Stromal cell of bone marrow (primary cell): ENCODE results near the gene ANXA2R.
"Not testable (repeated sequence)": the region's sequence is repeated elsewhere in the genome, so short reads cannot be mapped to it uniquely, and the experiment has no call there.

Source experiments
- DNase-seq: peaks from one replicate; pipeline ENCODE4 v3.0.0-alpha.2; 2012; ENCODE audit warnings: low read depth

Gene ANXA2R, protein sequence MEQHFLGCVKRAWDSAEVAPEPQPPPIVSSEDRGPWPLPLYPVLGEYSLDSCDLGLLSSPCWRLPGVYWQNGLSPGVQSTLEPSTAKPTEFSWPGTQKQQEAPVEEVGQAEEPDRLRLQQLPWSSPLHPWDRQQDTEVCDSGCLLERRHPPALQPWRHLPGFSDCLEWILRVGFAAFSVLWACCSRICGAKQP

DNA sequence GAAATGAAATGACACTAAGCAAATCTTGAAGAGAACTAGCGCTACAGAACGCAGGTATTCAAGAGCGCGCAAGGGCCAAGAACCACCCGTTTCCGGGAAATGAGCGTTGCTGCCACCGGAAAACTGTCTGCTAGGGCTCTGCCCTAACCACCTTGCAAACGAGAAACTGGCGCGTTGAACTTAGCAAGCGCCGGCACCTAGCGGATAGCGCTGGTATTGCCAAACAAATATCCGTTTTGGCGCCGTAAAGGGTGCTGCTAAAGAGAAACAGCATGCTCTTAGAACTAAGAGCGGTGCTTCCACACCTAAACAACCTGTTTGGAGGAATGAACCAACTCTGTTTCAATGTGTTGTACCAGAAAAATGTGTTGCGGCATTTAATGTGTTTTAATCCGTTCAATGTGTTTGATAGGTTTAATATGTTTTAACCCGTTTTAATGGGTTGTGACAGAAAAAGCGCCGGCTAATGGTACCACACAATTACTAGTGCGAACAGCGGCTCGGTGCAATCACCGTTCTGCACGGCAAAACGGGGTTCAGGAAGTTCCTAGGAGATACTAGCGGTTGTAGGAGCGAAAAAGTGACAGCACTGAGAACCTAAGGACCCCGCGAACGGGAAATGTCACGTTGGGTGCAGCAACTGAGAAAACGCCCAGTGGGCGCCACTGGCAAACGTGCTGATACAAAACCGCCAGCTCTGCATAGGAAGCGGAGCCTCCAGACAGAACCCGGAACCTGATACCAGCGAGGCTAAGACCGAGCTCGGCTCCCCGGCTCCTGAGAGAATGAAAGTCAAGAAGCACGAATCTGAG is at the start of gene ANXA2R:
TSS of gene ANXA2R (minus strand) at position 33 of the 812 bp plus-strand sequence. CDS start 273 bp downstream, outside the sequence.
- DNase-seq: peak; percentile 88

DNA sequence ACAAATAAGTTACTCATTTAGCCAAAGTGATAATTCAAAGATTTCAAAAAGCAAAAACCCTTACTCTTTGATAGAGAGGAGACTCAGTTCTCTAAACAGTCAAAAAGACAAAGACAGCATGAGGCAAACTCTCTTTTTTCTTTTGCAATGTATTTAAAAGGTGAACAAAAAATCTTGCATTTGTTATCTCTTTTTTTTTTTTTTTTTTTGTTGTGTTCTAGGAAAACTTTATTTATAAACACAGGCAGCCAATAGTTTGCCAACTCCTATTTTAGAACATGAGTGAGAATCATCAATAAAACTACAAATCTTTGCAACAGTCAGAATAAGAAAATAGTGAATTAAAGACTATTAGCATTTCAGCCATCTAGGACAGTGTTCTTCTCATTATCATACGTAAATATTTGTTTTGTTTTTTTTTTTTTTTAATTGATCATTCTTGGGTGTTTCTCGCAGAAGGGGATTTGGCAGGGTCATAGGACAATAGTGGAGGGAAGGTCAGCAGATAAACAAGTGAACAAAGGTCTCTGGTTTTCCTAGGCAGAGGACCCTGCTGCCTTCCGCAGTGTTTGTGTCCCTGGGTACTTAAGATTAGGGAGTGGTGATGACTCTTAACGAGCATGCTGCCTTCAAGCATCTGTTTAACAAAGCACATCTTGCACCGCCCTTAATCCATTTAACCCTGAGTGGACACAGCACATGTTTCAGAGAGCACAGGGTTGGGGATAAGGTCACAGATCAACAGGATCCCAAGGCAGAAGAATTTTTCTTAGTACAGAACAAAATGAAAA is 46.2 kb upstream of the ANXA2R start:
- DNase-seq: not testable (repeated sequence)

DNA sequence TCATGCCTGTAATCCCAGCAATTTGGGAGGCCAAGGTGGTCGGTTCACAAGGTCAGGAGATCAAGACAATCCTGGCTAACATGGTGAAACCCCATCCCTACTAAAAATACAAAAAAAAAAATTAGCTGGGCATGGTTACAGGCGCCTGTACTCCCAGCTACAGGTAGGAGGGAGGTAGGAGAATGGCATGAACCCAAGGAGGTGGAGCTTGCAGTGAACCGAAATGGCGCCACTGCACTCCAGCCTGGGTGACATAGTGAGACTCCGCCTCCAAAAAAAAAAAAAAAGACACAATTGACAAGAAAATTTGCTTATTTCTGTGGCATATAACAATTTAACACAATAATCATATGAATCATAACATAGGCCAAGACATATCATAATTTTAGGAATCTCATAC is 45.3 kb upstream of the ANXA2R start:
- DNase-seq: no peak

DNA sequence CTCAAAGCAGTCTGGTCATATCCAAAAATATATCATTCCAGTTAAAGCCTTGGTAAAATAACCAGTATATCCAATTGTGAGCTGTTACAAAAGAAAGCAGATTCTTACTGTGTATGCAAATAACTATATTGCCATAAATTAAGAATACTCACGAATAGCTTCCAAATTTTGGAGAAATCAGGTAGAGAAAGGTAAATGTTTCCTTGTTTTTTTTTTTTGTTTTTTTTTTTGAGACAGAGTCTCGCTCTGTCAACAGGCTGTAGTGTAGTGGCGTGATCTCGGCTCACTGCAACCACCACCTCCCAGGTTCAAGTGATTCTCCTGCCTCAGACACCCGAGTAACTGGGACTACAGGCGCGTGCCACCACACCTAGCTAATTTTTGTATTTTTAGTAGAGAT is 44.3 kb upstream of the ANXA2R start:
- DNase-seq: not testable (repeated sequence)

DNA sequence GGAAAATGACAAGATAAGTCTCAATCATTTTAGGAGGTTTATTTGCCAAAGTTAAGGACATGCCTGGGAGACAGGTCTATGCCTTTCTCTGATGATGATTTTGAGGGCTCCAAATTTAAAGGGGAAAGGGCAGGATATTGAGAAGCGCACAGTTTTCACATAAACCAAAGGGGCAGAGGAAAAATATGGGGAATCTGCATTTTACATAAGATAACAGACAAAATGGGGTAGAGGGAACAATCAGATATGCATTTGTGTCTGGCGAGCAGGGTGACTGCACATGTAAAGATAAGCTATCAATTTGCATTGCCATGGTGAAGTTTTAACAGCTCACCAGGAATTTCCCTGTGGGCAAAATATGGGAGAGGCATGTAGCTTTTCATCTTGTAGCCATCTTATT is 41.2 kb upstream of the ANXA2R start:
- not testable (repeated sequence) for DNase-seq

DNA sequence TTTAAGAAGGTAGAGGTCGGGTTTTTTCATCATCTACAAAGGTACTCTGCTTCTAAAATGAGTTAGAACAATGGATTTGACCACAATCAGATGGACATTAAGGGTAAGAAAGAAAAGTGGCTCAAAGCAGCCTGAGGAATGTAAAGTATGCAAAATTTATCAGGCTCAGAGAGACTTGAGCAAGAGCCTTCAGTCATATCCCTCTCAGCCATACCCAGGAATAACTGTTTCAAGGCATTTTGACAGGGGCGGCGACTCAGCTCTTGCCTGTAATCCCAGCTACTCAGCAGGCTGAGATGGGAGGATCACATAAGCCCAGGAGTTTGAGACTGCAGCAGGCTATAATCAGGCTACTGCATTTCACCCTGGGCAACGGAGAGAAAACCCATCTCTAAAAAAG is 38.8 kb upstream of the ANXA2R start:
- DNase-seq: no peak

DNA sequence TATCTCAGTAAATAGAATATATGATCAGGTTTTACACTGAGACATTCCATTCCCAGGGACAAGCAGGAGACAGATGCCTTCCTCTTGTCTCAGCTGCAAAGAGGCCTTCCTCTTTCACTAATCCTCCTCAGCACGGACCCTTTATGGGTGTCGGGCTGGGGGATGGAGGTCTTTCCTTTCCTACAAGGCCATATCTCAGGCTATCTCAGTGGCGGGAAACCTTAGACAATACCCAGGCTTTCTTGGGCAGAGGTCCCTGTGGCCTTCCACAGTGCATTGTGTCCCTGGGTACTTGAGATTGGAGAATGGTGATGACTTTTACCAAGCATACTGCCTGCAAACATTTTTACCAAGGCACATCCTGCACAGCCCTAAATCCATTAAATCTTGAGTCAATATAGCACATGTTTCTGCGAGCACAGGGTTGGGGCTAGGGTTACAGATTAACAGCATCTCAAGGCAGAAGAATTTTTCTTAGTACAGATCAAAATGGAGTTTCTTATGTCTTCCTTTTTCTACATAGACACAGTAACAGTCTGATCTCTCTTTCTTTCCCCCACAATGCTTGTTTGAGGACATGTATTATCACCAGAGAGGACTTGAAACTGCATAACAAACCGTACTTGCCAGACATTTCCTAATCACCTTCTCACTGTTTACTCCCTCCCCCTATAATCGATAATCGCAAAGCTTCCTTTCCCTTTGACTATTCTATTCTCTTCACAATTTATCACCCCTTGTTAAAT is 37.5 kb upstream of the ANXA2R start:
- not testable (repeated sequence) for DNase-seq

DNA sequence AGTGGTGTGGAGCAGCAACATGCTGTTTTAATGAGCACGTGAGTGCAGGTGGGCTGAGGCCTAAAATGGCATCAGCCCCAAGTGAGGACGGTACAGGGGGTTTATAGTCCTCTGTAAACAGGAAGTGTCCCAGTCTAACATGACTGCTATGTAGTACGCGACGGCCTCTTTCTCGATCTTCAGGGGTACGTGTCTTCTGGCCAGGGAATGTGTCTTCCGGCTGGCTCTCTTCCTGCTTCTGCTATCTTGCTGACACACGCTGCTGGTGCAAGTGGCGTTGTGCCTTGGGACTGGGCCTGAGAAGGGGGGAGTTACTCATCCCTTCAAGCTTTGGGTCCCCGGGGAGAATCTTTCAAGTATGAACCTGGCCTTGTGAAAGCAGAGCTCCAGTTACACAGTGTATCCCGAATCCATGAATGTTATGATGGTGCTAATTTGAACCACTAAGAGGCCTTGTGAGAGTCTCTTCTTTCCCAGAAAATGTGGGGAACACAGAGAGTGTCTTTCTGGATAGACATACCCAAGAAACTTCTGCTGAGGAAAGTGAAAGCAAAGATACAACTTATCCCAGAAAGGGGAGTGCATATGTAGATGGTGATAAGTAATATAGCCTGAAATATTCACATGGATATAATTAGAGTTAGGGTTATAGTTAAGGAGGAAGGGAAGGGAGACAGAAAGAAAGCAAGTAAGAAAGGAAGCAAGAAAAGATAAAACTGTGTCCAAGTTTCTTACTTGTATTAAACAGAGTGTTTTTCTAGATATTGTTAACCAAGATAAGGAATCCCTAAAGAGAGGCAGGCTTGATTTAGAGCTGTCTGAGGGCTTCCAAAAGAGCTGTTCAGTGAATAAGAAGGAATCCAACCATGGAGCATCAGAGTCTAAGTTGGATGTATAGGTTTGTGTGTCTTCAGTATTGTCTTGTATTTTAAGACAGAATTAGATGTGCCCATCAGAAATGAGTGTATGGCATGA is 35.5 kb upstream of the ANXA2R start:
- no peak for DNase-seq

DNA sequence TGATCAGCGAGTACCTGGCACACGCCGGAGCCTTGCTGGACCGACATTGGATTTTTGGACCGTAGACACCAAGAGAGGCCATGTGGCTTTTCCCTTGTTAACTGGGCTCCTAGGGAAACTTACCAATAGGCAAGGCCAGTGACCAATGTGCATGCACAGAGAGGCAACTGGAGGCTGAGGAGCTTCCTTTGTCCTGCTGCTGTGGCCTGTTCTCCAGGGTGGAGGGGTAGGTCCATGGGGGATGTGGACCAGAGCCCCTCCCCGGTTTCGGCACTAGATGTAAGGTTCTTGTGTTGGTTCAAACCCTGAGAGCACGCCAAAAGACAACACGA is 34.8 kb upstream of the ANXA2R start:
- DNase-seq: no peak

DNA sequence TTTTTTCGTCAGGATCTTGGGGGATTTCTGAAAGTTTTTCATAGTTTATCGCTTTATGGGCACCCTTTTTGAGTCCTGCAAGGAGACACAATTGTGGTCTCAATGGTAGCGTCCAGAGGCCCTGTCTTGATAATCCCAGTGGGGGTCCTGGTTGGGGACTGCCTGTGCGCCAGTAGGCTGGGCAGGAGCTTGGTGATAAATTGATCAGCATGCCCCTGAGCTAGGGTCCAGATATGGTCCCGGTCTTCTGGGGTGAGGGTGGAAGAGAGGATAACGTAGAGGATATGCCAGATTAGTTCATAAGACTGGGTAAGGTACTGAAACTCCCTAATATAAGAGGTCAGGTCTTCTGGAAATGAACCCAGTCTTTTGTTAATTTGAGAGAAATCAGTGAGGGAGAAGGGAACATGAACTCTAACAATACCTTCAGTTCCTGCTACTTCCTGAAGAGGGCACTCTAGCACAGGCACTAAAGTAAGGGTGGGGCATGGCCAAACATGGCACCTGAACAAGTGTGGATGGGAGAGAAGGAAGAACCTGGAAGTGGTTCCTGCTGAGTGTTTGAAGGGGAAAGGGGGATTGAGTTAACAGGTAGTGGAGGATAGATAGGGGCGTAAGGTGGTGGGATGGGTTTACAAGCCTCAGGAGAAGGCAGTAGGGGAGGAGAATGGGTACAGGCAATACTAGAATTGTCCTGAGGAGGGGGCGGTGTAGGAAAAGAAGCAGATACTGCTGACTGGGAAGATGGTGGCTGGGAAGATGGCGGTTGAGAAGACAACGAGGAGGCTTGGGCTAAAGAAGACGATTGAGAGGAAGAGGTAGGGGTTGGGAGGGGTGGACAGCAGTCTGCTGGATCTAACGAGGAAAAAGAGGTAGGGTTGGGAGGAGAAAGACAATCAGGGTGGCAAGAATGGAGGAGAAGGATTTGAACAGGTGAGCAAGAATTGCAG is 33.8 kb upstream of the ANXA2R start:
- no peak for DNase-seq

DNA sequence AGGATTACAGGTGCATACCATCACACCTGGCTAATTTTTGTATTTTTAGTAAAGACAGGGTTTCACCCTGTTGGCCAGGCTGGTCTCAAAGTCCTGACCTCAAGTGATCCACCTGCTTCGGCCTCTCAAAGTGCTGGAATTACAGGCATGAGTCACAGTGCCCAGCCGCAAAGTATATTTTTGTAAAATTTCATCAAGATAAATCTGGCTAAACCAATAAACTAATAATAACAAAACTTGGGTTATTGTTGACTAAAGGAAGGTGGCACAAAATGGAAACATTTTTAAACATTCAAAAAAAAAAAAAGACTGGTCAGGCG is 29.2 kb upstream of the ANXA2R start:
- not testable (repeated sequence) for DNase-seq

DNA sequence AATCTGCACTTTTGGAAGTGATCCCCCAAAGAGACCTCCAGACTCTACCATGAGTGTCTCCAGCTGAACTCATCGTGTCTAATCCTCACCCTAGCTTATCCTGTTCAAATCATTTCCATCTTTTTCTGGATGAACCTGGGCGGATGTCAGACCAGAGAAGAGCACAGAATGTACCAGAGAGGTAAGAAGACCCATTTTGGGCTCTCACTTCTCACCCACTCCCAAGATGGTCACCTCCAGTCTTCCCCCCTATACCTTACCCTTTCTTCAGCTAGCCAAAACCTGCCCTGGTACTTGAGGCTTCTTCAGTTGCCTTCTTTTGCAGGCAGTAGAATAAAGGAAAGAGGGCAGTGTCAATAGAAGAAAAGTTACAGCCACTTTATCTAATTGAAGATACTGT is 27.9 kb upstream of the ANXA2R start:
- no peak for DNase-seq

DNA sequence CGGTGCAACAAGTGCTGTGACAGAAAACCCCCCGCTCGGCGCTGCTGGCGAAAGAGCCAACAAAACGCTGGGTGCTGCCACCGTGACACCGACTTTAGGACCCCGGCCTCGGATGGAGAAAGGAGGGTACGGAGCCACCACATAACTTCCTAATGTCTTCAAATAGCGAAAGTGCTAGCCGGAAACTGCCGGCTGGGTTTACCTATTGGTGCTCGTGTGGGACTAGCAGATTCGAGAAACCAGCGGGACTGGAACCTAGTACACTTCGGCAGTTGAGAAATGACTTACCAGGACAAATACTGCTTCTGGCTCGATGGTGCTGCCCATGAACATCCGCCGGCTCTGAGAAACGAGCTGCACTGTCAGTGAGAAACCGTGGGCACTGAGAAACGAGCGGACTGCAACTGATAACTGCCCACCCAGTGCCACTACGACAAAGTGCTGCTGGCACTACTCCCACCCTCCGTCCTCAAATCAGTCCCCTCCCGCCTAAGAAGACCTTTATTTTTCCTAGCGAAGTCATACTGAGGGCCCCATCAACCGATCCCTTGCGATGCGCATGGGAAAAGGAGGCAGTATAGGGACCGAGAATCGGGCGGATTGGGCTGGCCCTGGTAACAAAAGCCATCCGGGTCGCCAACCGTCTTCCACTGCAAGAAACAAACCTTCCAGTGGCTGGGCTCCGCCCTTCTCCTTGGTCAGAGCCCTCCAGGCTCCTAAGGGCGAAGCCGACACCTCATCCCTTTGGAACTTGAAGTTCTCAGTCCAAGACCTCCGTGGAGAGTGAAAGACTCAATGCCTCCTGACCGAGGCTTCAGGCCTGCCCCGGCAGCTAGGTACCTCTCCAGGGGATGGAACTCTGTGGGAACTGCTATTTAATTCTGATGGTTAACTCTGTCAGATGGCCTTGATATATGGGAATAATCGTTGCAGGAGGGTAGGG is 27.0 kb upstream of the ANXA2R start:
- peak; percentile 80 for DNase-seq

DNA sequence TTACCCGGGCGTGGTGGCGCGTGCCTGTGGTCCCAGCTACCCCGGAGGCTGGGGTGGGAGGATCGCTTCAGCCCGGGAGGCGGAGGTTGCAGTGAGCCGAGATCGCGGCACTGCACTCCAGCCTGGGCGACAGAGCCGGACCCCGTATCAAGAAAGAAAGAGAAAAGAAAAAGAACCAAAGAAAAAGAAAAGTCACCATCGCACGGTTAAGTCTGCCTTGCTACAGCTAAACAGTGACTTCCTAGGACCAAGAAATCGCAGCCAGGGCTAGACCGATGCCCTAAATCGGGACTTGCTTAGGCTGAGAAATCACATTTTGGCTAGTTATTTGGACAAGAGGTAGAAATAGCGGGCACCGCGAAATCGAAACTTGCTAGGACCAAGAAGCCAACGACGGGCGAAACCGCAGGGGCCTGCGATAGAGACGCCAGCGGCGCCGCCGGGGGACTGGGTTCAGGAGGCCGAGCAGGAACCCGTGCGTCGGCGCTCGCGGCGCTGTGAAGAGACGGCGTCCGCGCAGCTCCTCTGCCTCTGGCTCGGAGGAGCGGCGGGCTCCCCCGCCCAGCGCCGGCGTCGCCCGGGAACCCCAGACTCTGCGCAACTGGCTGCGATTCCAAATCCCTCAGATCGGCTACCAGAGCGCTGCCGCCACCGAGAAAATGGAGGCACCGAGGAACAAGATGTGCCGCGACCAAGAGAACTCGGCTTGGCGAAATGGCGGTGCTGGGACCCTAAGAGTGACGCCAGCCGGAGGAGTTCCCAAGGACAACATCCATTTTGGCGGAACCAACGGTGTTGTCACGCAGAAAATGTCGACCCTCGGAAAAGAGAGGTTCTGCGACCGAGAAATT is 26.1 kb upstream of the ANXA2R start:
- no peak for DNase-seq

DNA sequence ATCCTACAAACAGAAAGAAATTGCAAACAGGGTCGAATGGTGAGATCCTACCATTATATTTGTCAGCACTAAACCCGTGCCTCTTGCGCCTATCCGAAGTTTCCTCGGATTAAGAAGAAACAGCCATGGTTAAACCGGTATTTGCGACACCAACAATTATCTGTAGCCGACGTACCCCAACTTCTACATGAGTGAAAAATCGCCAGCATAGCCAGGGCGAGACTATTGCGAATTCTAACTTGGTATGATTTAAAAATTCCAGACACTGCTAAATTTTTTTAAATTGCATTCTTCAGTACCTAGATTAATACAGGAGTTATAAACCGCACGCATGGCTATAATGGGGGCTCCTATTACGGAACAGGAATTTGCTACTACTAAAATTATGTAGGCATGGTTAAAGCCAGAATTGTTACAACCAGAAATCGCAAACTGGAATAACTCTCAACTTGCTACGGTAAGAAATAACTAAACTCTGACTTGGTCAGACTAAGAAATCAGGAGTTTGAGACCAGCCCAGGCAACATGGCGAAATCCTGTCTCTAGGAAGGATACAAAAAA is 25.3 kb upstream of the ANXA2R start:
- no peak for DNase-seq

DNA sequence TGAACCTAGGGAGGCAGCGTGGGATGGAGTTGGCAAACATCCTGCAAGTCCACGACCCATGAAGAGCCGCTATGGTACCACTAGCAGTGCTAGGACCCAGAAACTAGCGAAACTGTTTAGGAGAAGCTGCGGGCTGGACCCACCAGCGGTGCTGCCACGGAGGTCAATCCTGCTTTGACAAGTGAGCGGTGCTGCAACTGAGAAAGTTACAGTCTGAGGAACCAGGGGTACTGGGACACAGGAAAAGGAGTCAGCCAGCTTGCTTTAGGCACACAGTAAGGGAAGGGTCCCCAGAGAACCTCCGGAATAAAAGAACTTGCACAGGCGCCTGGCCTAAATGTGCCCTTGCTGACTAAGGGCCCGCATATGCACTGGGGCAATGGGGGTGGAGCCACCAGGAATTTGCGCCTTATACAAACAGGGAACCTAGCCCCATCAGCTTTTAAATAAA is 23.6 kb upstream of the ANXA2R start:
- no peak for DNase-seq

DNA sequence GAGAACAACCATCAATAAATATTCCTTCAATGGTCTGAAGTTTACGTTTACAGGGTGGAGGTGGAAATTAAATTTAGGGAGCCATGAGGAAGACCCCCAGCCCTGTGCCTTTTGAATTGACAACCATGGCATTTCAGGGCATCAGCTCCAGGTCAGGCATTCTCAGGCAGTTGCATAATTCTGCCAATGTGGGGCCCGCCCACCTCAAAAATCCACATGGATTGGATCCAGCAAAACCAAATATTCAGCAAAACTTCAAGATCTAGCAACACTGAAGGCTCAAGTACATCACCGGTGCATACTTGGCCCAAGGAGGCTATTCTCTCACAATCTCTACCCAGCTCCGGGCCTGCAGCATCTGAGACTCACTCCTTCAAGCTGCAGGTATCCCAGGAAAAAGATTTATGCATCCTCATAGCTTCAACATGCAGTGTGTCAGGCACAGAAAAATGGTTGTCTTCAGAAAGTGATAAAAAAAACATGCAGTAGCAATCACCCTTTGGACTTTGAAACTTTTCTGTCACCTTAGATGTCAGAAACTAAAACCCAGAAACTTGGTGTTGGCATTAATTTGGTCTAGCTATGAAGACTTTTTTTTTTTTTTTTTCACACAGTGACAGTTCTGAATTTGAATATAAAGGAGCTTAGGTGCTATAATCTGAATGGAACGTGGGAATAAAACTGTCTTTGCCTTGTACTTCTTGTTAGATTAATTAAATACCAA is 21.4 kb upstream of the ANXA2R start:
- no peak for DNase-seq
